Ishikawa (cell line): ENCODE data around the gene LAS1L.

Source experiments
- CEBPB ChIP-seq: IDR thresholded peaks from 2 replicates; pipeline ENCODE4 v1.6.1; 2012
- CREB1 ChIP-seq: IDR thresholded peaks from 2 replicates; pipeline ENCODE4 v1.6.1; 2012; ENCODE audit warnings: low read depth
- EGR1 ChIP-seq: IDR thresholded peaks from 2 replicates; pipeline ENCODE4 v1.6.1; 2012
- EP300 ChIP-seq: IDR thresholded peaks from 2 replicates; pipeline ENCODE4 v1.6.1; 2012; ENCODE audit warnings: borderline replicate concordance
- FOXM1 ChIP-seq: IDR thresholded peaks from 2 replicates; pipeline ENCODE4 v1.6.1; 2012; ENCODE audit warnings: low read depth, borderline replicate concordance
- MAX ChIP-seq: IDR thresholded peaks from 2 replicates; pipeline ENCODE4 v1.6.1; 2012
- NFIC ChIP-seq: IDR thresholded peaks from 2 replicates; pipeline ENCODE4 v1.6.1; 2012
- RAD21 ChIP-seq: IDR thresholded peaks from 2 replicates; pipeline ENCODE4 v1.6.1; 2012; ENCODE audit warnings: low read depth
- TAF1 ChIP-seq: IDR thresholded peaks from 2 replicates; pipeline ENCODE4 v1.6.1; 2012; ENCODE audit warnings: low read depth, mild to moderate bottlenecking
- TCF12 ChIP-seq: IDR thresholded peaks from 2 replicates; pipeline ENCODE4 v1.6.1; 2012; ENCODE audit warnings: low read depth
- TEAD4 ChIP-seq: IDR thresholded peaks from 2 replicates; pipeline ENCODE4 v1.6.1; 2012
- YY1 ChIP-seq: IDR thresholded peaks from 2 replicates; pipeline ENCODE4 v1.6.1; 2012; ENCODE audit warnings: low read depth
- ZBTB7A ChIP-seq: IDR thresholded peaks from 2 replicates; pipeline ENCODE4 v1.6.1; 2012; ENCODE audit warnings: low read depth
- TF ChIP-seq, protein P1 (sequence below): IDR thresholded peaks from 2 replicates; pipeline ENCODE4 v1.6.1; 2012
- TF ChIP-seq, protein P2 (sequence below): IDR thresholded peaks from 2 replicates; pipeline ENCODE4 v1.6.1; 2012; ENCODE audit warnings: low read depth, mild to moderate bottlenecking

LAS1L gene

DNA sequence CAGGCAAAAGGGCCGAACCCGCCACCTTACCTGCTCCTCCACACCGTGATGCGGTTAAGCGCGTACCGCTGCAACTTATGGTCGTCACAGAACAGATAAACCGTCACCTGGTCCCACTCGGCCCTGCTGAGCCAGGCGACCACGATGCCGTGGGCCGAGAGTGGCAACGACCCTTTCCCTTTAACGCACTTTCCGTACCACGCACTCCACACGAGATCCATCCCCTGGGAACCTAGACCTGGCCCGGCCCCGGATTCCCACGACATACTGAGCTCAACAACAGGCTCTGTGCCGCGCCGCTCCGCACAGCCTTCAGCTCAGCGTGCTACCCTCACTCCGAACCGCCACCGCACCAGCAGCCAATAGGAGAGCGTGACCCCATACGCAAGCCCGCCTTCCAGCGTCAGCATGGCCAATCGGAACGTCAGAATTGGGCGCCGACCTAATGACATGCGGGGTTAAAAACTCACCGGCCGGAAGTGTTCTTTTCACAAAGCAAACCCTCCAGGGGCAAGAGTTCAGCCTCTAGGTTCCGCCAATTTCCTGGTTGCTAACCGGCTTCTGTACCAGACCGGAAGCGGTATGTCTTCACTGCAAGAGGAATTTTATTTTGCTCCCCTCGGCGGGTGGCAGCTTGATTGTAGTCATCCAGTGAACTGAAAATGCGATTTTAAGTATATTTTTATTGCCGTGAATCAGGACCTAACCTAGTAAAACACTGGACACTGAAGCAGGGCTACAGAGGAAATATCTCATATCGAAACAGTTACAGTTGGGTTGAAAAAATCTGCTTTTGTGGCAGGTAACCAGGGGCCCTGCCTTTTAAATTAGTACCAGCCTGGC is at the start of gene LAS1L:
Gene LAS1L, minus strand, starts transcription at position 338 of the 843 bp plus-strand sequence. Its CDS starts 72 bp downstream, at position 266.
- peak; percentile 85 for TF ChIP-seq TAF1
- TF ChIP-seq YY1: no peak; the same call in 1 of the 2 replicates
- TF ChIP-seq NFIC: no peak
- 0 out of 2 replicates have a peak, but pooled peaks have one; percentile 16 for TF ChIP-seq EGR1
- 0 out of 2 replicates have a peak, but pooled peaks have one; percentile 22 for TF ChIP-seq FOXM1
- no peak for TF ChIP-seq ZBTB7A
- TF ChIP-seq TCF12: peak; percentile 82
- no peak for TF ChIP-seq CEBPB
- TF ChIP-seq EP300: no peak; the same call in 1 of the 2 replicates
- no peak for TF ChIP-seq RAD21
- TF ChIP-seq TEAD4: no peak
- TF ChIP-seq CREB1: peak; percentile 77
- TF ChIP-seq, protein P1, sequence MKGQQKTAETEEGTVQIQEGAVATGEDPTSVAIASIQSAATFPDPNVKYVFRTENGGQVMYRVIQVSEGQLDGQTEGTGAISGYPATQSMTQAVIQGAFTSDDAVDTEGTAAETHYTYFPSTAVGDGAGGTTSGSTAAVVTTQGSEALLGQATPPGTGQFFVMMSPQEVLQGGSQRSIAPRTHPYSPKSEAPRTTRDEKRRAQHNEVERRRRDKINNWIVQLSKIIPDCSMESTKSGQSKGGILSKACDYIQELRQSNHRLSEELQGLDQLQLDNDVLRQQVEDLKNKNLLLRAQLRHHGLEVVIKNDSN: peak; percentile 53
- TF ChIP-seq MAX: peak; percentile 85
- TF ChIP-seq, protein P2, sequence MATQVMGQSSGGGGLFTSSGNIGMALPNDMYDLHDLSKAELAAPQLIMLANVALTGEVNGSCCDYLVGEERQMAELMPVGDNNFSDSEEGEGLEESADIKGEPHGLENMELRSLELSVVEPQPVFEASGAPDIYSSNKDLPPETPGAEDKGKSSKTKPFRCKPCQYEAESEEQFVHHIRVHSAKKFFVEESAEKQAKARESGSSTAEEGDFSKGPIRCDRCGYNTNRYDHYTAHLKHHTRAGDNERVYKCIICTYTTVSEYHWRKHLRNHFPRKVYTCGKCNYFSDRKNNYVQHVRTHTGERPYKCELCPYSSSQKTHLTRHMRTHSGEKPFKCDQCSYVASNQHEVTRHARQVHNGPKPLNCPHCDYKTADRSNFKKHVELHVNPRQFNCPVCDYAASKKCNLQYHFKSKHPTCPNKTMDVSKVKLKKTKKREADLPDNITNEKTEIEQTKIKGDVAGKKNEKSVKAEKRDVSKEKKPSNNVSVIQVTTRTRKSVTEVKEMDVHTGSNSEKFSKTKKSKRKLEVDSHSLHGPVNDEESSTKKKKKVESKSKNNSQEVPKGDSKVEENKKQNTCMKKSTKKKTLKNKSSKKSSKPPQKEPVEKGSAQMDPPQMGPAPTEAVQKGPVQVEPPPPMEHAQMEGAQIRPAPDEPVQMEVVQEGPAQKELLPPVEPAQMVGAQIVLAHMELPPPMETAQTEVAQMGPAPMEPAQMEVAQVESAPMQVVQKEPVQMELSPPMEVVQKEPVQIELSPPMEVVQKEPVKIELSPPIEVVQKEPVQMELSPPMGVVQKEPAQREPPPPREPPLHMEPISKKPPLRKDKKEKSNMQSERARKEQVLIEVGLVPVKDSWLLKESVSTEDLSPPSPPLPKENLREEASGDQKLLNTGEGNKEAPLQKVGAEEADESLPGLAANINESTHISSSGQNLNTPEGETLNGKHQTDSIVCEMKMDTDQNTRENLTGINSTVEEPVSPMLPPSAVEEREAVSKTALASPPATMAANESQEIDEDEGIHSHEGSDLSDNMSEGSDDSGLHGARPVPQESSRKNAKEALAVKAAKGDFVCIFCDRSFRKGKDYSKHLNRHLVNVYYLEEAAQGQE: no peak

GRCh38 chrX:65582450-65583082 is 48.0 kb upstream of the LAS1L start:
- TF ChIP-seq, protein P2: no peak
- no peak for TF ChIP-seq TCF12
- no peak for TF ChIP-seq CEBPB
- TF ChIP-seq, protein P1: no peak
- TF ChIP-seq YY1: no peak
- TF ChIP-seq EP300: no peak
- no peak for TF ChIP-seq NFIC
- no peak for TF ChIP-seq EGR1
- TF ChIP-seq MAX: no peak
- no peak for TF ChIP-seq FOXM1
- no peak for TF ChIP-seq TAF1
- TF ChIP-seq CREB1: no peak
- TF ChIP-seq RAD21: no peak
- TF ChIP-seq ZBTB7A: no peak
- TF ChIP-seq TEAD4: no peak

DNA sequence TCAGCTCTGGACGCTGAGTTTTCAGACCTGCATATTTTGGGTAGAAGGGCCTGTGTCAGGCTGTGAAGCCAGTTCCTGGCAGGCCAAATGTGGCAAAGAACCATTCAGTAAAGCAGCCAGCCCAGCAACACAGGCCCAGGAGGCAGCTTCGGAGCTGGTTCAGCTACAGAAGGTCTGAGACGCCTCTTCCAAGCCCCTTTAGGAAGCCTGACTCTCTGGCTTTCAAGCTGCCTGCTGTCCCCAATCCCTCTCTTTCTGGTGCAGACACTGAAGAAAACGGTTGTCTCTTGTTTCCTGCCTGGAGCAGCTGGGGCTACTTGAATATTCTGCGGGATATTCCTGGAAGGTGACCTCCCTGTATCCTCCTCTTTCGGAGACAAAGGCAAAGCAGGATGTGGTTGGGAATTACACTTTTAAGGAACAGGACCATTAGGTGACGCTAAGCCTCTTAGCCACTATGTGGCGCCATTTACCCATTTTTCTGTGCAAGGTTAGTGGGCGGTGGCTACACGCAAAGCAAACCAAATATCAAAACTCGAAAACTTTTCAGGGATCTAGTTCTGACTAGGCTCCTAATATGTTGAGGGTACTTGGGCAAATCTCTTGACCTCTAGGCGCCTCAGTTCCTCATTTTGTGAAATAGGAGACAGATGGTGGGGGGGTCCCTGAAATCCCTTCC is 47.2 kb upstream of the LAS1L start:
- TF ChIP-seq TEAD4 (0 out of 2 replicates have a peak, but pooled peaks have one; percentile 10), ZBTB7A (no peak), RAD21 (peak; percentile 93)

GRCh38 chrX:65578346-65578745 is 43.8 kb upstream of the LAS1L start:
- TF ChIP-seq, protein P2: no peak
- TF ChIP-seq ZBTB7A (no peak), EP300 (no peak), FOXM1 (no peak), TAF1 (no peak), CREB1 (no peak), CEBPB (no peak), EGR1 (no peak), YY1 (no peak), MAX (no peak), RAD21 (no peak), NFIC (no peak)
- TF ChIP-seq, protein P1: no peak
